Endothelial cell of umbilical vein (primary cell): ENCODE results near the gene POLE4. TPM values are rescaled to one million over a fixed set of nuclear protein-coding genes. Genes with fewer than 3 reads are reported as not detected.

Experiments
- BruUV-seq: library from RNA; stranded (reverse); fragments of 400-500 nt; replicated peaks from 2 replicates; lab custom pipeline; 2021; lab: Mats Ljungman, UMichigan
- CTCF ChIA-PET: fragments of 300-600, 350-600 bp; sonication (Branson Sonifier 250); formaldehyde crosslinking; loops from one replicate; lab custom pipeline; 2021; ENCODE audit warnings: antibody characterized with exemption, inconsistent platforms; lab: Charles Lee
- POLR2A ChIA-PET: fragments of 300-600, 350-600 bp; sonication (Branson Sonifier 250); formaldehyde crosslinking; loops from one replicate; lab custom pipeline; 2021; ENCODE audit warnings: antibody characterized with exemption, inconsistent platforms; lab: Charles Lee
- DNase-seq: peaks from one replicate; pipeline ENCODE4 v3.0.0-alpha.2; 2011; ENCODE audit warnings: low read depth, low spot score
- FAIRE-seq: peaks from 2 replicates; lab custom pipeline; 2011; peaks lifted over from hg19 to GRCh38; lab: Jason Lieb, UNC
- H2AFZ ChIP-seq: 2 replicates; pipeline ENCODE4 v1.6.0; 2012; ENCODE audit warnings: low read depth, low read length, control low read depth, inconsistent platforms
- H3K27ac ChIP-seq: 2 replicates; pipeline ENCODE4 v1.5.1; 2011; ENCODE audit warnings: low read depth, mild to moderate bottlenecking, control low read depth, low read length, moderate library complexity; ENCODE audit not compliant: insufficient read depth
- H3K27me3 ChIP-seq, 2 experiments: 2 replicates each; pipeline versions ENCODE4 v1.6.0 to v1.6.1; 2011; ENCODE audit warnings: low read length in 2 of 2, mixed read lengths in 1 of 2; ENCODE audit not compliant: control insufficient read depth in 2 of 2, insufficient read depth in 2 of 2
- H3K36me3 ChIP-seq, 2 experiments: 2 replicates in 1 of 2; 3 replicates in 1 of 2; pipeline ENCODE4 v1.5.1; 2011; ENCODE audit warnings: low read length in 2 of 2, mild to moderate bottlenecking in 1 of 2, moderate library complexity in 1 of 2; ENCODE audit not compliant: control insufficient read depth in 2 of 2, insufficient read depth in 2 of 2; ENCODE audit errors: extremely low read depth in 1 of 2
- H3K4me1 ChIP-seq: 3 replicates; pipeline ENCODE4 v1.5.1; 2011; ENCODE audit warnings: mild to moderate bottlenecking, low read length; ENCODE audit not compliant: control insufficient read depth, insufficient read depth; ENCODE audit errors: extremely low read depth
- H3K4me2 ChIP-seq: 2 replicates; pipeline ENCODE4 v1.6.1; 2011; ENCODE audit warnings: low read length, control low read depth, mixed read lengths; ENCODE audit not compliant: insufficient read depth
- H3K4me3 ChIP-seq, 3 experiments: fragments of 200-600 bp in 1 of 3; sonication (generic), shearing (Covaris generic) in 1 of 3; replicated peaks in 1 of 3; 2 replicates each; pipeline ENCODE4 v1.5.1; 2011 to 2016; ENCODE audit warnings: control low read depth in 3 of 3, low read length in 3 of 3, mild to moderate bottlenecking in 2 of 3, inconsistent platforms in 1 of 3, low read depth in 1 of 3, moderate library complexity in 1 of 3; ENCODE audit not compliant: insufficient read depth in 1 of 3
- H3K79me2 ChIP-seq: 2 replicates; pipeline ENCODE4 v1.6.0; 2012; ENCODE audit warnings: low read length, inconsistent platforms; ENCODE audit not compliant: control insufficient read depth, insufficient read depth
- H3K9ac ChIP-seq: replicated peaks from 2 replicates; pipeline ENCODE3; 2011; ENCODE audit warnings: low read length, control low read depth; ENCODE audit not compliant: insufficient read depth; ENCODE audit errors: extremely low read depth
- H3K9me1 ChIP-seq: replicated peaks from 3 replicates; pipeline ENCODE4 v1.6.0; 2011; ENCODE audit warnings: mild to moderate bottlenecking, low read length; ENCODE audit not compliant: control insufficient read depth, insufficient read depth; ENCODE audit errors: extremely low read depth
- H3K9me3 ChIP-seq: replicated peaks from 2 replicates; pipeline ENCODE4 v1.5.1; 2012; ENCODE audit warnings: low read length, inconsistent platforms; ENCODE audit not compliant: control insufficient read depth, insufficient read depth
- H4K20me1 ChIP-seq: replicated peaks from 2 replicates; pipeline ENCODE3; 2011; ENCODE audit warnings: mild to moderate bottlenecking, low read length; ENCODE audit not compliant: control insufficient read depth, insufficient read depth; ENCODE audit errors: extremely low read depth
- CTCF ChIP-seq, 2 donors: IDR thresholded peaks; 1 replicate in 1 of 2; 2 replicates in 1 of 2; pipeline ENCODE4 v1.5.1; 2011; ENCODE audit warnings: low read length in 2 of 2, mild to moderate bottlenecking in 2 of 2, moderate library complexity in 2 of 2, control low read depth in 1 of 2, inconsistent platforms in 1 of 2, low read depth in 1 of 2; ENCODE audit not compliant: insufficient read depth in 1 of 2; ENCODE audit errors: extremely low read depth in 1 of 2
- EZH2 ChIP-seq: IDR thresholded peaks from 2 replicates; pipeline ENCODE4 v1.6.1; 2012; ENCODE audit warnings: borderline replicate concordance, low read depth, mild to moderate bottlenecking, moderate library complexity, low read length, inconsistent platforms; ENCODE audit not compliant: severe bottlenecking
- FOS ChIP-seq: IDR thresholded peaks from 2 replicates; pipeline ENCODE4 v1.6.1; 2011; ENCODE audit warnings: mild to moderate bottlenecking, low read length, moderate library complexity, borderline replicate concordance; ENCODE audit not compliant: insufficient read depth
- GATA2 ChIP-seq: IDR thresholded peaks from 2 replicates; pipeline ENCODE4 v1.7.0; 2011; ENCODE audit warnings: low read depth, mild to moderate bottlenecking, moderate library complexity, mixed read lengths, low read length; ENCODE audit not compliant: insufficient read length, insufficient read depth
- JUN ChIP-seq: IDR thresholded peaks from 2 replicates; pipeline ENCODE4 v1.6.1; 2011; ENCODE audit warnings: borderline replicate concordance, low read depth; ENCODE audit not compliant: insufficient read length, insufficient read depth
- MYC ChIP-seq: IDR thresholded peaks from one replicate; pipeline ENCODE4 v1.6.1; 2011; ENCODE audit warnings: mild to moderate bottlenecking, low read depth, low read length
- POLR2A ChIP-seq: IDR thresholded peaks from 2 replicates; pipeline ENCODE4 v1.6.1; 2012; ENCODE audit warnings: low read depth, mild to moderate bottlenecking, control low read depth, low read length
- POLR2AphosphoS5 ChIP-seq: IDR thresholded peaks from 2 replicates; pipeline ENCODE4 v1.6.1; 2012; ENCODE audit warnings: low read depth, mild to moderate bottlenecking, control low read depth, low read length, moderate library complexity; ENCODE audit not compliant: insufficient read depth
- dilution Hi-C: fragments of 300-500 bp; cut with MboI; formaldehyde crosslinking; loops from one replicate; pipeline ENCODE4 v1.15.0; 2019; ENCODE audit warnings: low sequenced_read_pairs; ENCODE audit not compliant: extremely low pct_ligation_motif_present
- intact Hi-C: fragments of 100-400 bp; cut with micrococcal nuclease; formaldehyde crosslinking; loops from one replicate; pipeline ENCODE4 v1.10.0; 2022
- polyA plus RNA-seq, 4 experiments: library from polyadenylated mRNA; depleted of rRNA in 3 of 4; stranded (reverse) in 3 of 4; unstranded in 1 of 4; fragments of >200 nt; gene quantifications; 2 replicates each; pipeline versions ENCODE4 v1.2.1 to v1.2.3, GENCODE V29; 2011 to 2012; ENCODE audit warnings: missing spikeins in 1 of 4
- total RNA-seq: library from RNA; stranded (reverse); gene quantifications from 2 replicates; pipeline ENCODE4 v1.2.3, GENCODE V29; 2021
- TF ChIP-seq, protein P1 (sequence below): IDR thresholded peaks from 2 replicates; pipeline ENCODE4 v1.6.1; 2011; ENCODE audit not compliant: insufficient read depth, insufficient read length

The POLE4 gene
- total and polyA plus RNA-seq, 2 donors (not counting 3 experiments of a cell fraction or from before 2014, with no cell fraction given), result 21.4 to 42.6 TPM

DNA sequence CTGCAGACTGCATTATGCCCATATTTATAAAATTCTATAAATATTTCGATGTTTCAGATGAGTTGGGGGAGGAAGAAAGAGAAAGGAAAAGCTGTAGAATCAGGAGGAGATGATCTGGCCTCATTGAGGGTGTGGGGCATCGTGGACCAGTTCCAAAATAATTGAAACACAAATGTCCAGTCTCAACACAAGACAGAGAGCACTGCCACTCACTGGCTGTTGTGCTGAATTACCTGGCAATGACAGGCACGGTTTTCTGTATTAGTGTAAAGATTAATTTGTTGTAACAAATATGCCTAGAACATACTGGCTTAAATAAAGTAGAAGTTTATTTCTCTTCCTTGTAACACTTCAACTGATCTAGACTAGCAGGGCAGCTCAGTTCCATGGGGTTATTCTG, 24.1 kb downstream of the POLE4 start:
- intact Hi-C loops, result no loop called here
- DNase-seq, result no peak
- dilution Hi-C loops, result no loop called here

DNA sequence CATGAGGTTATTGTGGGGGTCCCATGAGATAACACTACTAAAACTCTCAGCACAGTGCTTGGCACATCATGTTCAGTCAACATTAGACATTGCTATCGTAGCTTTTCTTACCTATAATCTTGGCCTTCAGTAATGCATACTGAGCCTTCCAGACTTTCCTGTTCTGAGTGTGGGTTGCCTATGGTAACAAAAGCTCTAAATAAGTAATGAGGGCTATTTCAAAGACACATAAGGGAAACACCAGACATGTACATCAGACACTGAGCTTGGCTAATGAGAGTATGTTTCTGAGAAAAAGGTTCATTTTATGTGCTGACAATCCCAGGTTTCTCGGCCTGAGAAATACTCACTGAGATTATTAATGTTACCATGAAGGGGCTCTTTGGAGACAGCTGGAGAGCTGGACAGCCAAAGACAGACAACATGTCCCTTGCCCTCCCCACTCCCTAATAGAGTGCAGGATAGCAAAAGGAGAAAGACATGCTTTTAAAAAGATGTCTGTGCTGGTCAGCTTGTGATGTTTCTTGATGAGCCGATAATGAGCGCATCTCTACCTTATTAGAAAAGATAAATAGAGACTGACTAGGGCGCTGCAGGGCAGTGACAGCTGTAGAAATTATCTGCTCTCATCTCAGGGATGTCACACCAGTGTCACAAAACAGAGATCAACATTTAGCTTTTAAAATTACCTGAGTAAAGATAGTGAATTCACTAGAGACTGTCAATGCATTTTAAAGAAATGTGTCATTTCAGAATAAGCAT, 25.4 kb downstream of the POLE4 start:
- CTCF ChIA-PET, result interaction anchor here (0.6 to 1.6 kb wide), 3 partner anchors 9 to 293 kb away, joined by 3 to 7 read pairs (median 3); no protein-coding TSS in a partner anchor
- Histone ChIP-seq H3K9me1 (no peaks in the 10 kb centered on the region), H3K79me2 (no peaks in the 10 kb centered on the region), H3K9ac (no peak overlapping the region), H3K9me3 (no peaks in the 10 kb centered on the region), H3K4me3 (no peak overlapping the region), H3K27me3 (no peaks in the 10 kb centered on the region), H3K4me2 (no peak overlapping the region), H3K27ac (no peak overlapping the region), H4K20me1 (no peaks in the 10 kb centered on the region), H3K36me3 (no peaks in the 10 kb centered on the region), H3K4me1 (no peaks in the 10 kb centered on the region), H2AFZ (no peak overlapping the region)
- intact Hi-C loops (no loop called here), dilution Hi-C loops (no loop called here)
- POLR2A ChIA-PET, result no interaction called here
- no TSS peak for BruUV-seq
- FAIRE-seq, result no peak
- TF ChIP-seq MYC, result no peak
- no peak for TF ChIP-seq GATA2
- TF ChIP-seq EZH2, result no peak
- no peak for TF ChIP-seq JUN
- no peak for TF ChIP-seq POLR2AphosphoS5
- no peak for TF ChIP-seq POLR2A
- TF ChIP-seq, protein P1, sequence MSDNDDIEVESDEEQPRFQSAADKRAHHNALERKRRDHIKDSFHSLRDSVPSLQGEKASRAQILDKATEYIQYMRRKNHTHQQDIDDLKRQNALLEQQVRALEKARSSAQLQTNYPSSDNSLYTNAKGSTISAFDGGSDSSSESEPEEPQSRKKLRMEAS, result no peak
- TF ChIP-seq FOS, result no peak
- no peak for TF ChIP-seq CTCF (IDR thresholded peaks at IDR 0.05; ENCODE audit: extremely low read depth in 1 of 2, insufficient read depth in 1 of 2, low read depth in 1 of 2, low read length in 2 of 2)
- no peak for DNase-seq

More for the DNA sequence above, 24.1 kb downstream of the POLE4 start:
- no TSS peak for BruUV-seq
- H3K9me3 ChIP-seq, result no peaks in the 10 kb centered on the region
- no peak for TF ChIP-seq POLR2A
- TF ChIP-seq GATA2, result no peak
- ChIA-PET CTCF (no interaction called here), POLR2A (no interaction called here)
- no peak overlapping the region for H3K4me2 ChIP-seq
- H3K79me2 ChIP-seq, result no peaks in the 10 kb centered on the region
- no peak for FAIRE-seq
- no peaks in the 10 kb centered on the region for H3K4me1 ChIP-seq
- no peak overlapping the region for H3K27ac ChIP-seq
- H3K9me1 ChIP-seq, result no peaks in the 10 kb centered on the region
- H3K27me3 ChIP-seq, result no peaks in the 10 kb centered on the region
- no peaks in the 10 kb centered on the region for H3K36me3 ChIP-seq
- no peak overlapping the region for H3K4me3 ChIP-seq
- no peak overlapping the region for H2AFZ ChIP-seq
- no peak overlapping the region for H3K9ac ChIP-seq
- H4K20me1 ChIP-seq, result no peaks in the 10 kb centered on the region
